Uterus (tissue), 4 donors: ENCODE results near the gene ARHGEF10L. TPM values are rescaled to one million over a fixed set of nuclear protein-coding genes. Genes with fewer than 3 reads are reported as not detected.

Experiments
- DNase-seq, 2 donors: peaks; one replicate each; pipeline ENCODE4 v3.0.0-alpha.2; 2019 to 2020
- H3K27ac ChIP-seq, 2 donors: fragments of 200-600 bp; sonication (generic); 1 replicate in 1 of 2; 2 replicates in 1 of 2; pipeline ENCODE4 v1.5.1; 2016 to 2018
- H3K27me3 ChIP-seq, 2 donors: fragments of 200-600 bp; sonication (generic); one replicate each; pipeline ENCODE4 v1.5.1; 2018 to 2019; ENCODE audit warnings: control low read depth in 1 of 2
- H3K36me3 ChIP-seq, 2 donors: fragments of 200-600 bp; sonication (generic); one replicate each; pipeline ENCODE4 v1.5.1; 2019; ENCODE audit warnings: control low read depth in 1 of 2
- H3K4me1 ChIP-seq, 2 donors: fragments of 200-600 bp; sonication (generic); one replicate each; pipeline ENCODE4 v1.5.1; 2018 to 2019; ENCODE audit warnings: control low read depth in 1 of 2
- H3K4me3 ChIP-seq, 2 donors: fragments of 200-600 bp; sonication (generic); 1 replicate in 1 of 2; 2 replicates in 1 of 2; pipeline ENCODE4 v1.5.1; 2018 to 2019; ENCODE audit warnings: mild to moderate bottlenecking in 1 of 2
- H3K9me3 ChIP-seq, 2 donors: fragments of 200-600 bp; sonication (generic); one replicate each; pipeline ENCODE4 v1.5.1; 2019; ENCODE audit warnings: control low read depth in 1 of 2
- CTCF ChIP-seq, 4 experiments: fragments of 200-600 bp in 2 of 4; fragments of 450-650 bp in 2 of 4; sonication (generic) in 2 of 4; IDR thresholded peaks; one replicate each; pipeline ENCODE4 v1.5.1; 2016 to 2019; ENCODE audit warnings: antibody characterized with exemption in 4 of 4, mild to moderate bottlenecking in 2 of 4, moderate library complexity in 1 of 4
- POLR2A ChIP-seq, 2 donors: fragments of 450-650 bp; IDR thresholded peaks; one replicate each; pipeline ENCODE4 v1.6.1; 2016; ENCODE audit warnings: antibody characterized with exemption in 2 of 2, mild to moderate bottlenecking in 1 of 2, moderate library complexity in 1 of 2
- intact Hi-C: fragments of 100-400 bp; cut with DNase I; formaldehyde crosslinking; loops from one replicate; pipeline ENCODE4 v1.15.1; 2023; ENCODE audit warnings: low total_unique reads
- total RNA-seq, 4 donors: library from RNA; depleted of rRNA in 3 of 4; stranded (reverse); fragments of >200 nt in 3 of 4; gene quantifications; one replicate each; pipeline versions ENCODE4 v1.1.0 to v1.2.4, GENCODE V29; 2014 to 2023
- donor health status: DM: yes; HTN: yes; CAD: no.

The ARHGEF10L gene
- total RNA-seq, 4 donors from 2014 or later: 5.6 to 61.9 (median 19.1) TPM

GRCh38 chr1:17545356-17545755 lies 5.9 kb downstream of the ARHGEF10L start:
- no peaks in the 10 kb centered on the region for H3K27me3 ChIP-seq
- TF ChIP-seq CTCF (IDR thresholded peaks at IDR 0.05) (no peak), POLR2A (IDR thresholded peaks at IDR 0.05) (no peak)
- peak overlapping the region in 1 of 2 donors; percentile 25 for H3K27ac ChIP-seq
- no peak overlapping the region for H3K4me3 ChIP-seq
- no peak for DNase-seq
- H3K9me3 ChIP-seq: no peaks in the 10 kb centered on the region
- no peaks in the 10 kb centered on the region for H3K36me3 ChIP-seq
- peaks cover 0 to 6% of the 10 kb centered on the region in 2 donors for H3K4me1 ChIP-seq
- intact Hi-C loops: no loop called here

- DNase-seq: no peak
- Histone ChIP-seq H3K36me3 (no peaks in the 10 kb centered on the region), H3K27me3 (no peaks in the 10 kb centered on the region), H3K27ac (no peak overlapping the region), H3K9me3 (no peaks in the 10 kb centered on the region), H3K4me1 (peaks cover 0 to 18% of the 10 kb centered on the region in 2 donors), H3K4me3 (no peak overlapping the region)
- TF ChIP-seq POLR2A (IDR thresholded peaks at IDR 0.05): no peak
- no peak for TF ChIP-seq CTCF (IDR thresholded peaks at IDR 0.05)
- intact Hi-C loops: no loop called here
These were observed 7.6 kb downstream of the ARHGEF10L start for GRCh38 chr1:17546946-17547670.

- Histone ChIP-seq H3K9me3 (no peaks in the 10 kb centered on the region), H3K4me3 (no peak overlapping the region), H3K27ac (no peak overlapping the region), H3K36me3 (no peaks in the 10 kb centered on the region), H3K4me1 (peaks cover 0 to 18% of the 10 kb centered on the region in 2 donors), H3K27me3 (no peaks in the 10 kb centered on the region)
- DNase-seq: no peak
- intact Hi-C loops: no loop called here
- TF ChIP-seq POLR2A (IDR thresholded peaks at IDR 0.05): no peak
- no peak for TF ChIP-seq CTCF (IDR thresholded peaks at IDR 0.05)
These were observed 9.9 kb downstream of the ARHGEF10L start for GRCh38 chr1:17549384-17549783.

GRCh38 chr1:17550729-17551584 lies 11.5 kb downstream of the ARHGEF10L start:
- Histone ChIP-seq H3K4me1 (peaks cover 0 to 18% of the 10 kb centered on the region in 2 donors), H3K27ac (no peak overlapping the region), H3K36me3 (no peaks in the 10 kb centered on the region), H3K27me3 (no peaks in the 10 kb centered on the region), H3K4me3 (no peak overlapping the region), H3K9me3 (no peaks in the 10 kb centered on the region)
- no peak for DNase-seq
- intact Hi-C loops: no loop called here
- TF ChIP-seq CTCF (IDR thresholded peaks at IDR 0.05) (no peak), POLR2A (IDR thresholded peaks at IDR 0.05) (no peak)

GRCh38 chr1:17551755-17552234 lies 12.3 kb downstream of the ARHGEF10L start:
- TF ChIP-seq POLR2A (IDR thresholded peaks at IDR 0.05) (no peak), CTCF (IDR thresholded peaks at IDR 0.05) (no peak)
- intact Hi-C loops: no loop called here
- H3K9me3 ChIP-seq: no peaks in the 10 kb centered on the region
- peaks cover 0 to 14% of the 10 kb centered on the region in 2 donors for H3K4me1 ChIP-seq
- DNase-seq: no peak
- H3K27me3 ChIP-seq: no peaks in the 10 kb centered on the region
- no peaks in the 10 kb centered on the region for H3K36me3 ChIP-seq
- H3K4me3 ChIP-seq: no peak overlapping the region
- no peak overlapping the region for H3K27ac ChIP-seq
